SU-DHL-6 (cell line): ENCODE results near the gene IFIT1.

Experiments
- H2AFZ ChIP-seq: fragments of 200-600 bp; sonication (generic); 2 replicates; pipeline ENCODE4 v1.6.1; 2014; ENCODE audit warnings: low read depth, mild to moderate bottlenecking, moderate library complexity, mixed read lengths, antibody characterized with exemption, low read length; ENCODE audit not compliant: severe bottlenecking
- H3F3A ChIP-seq: fragments of 200-600 bp; shearing (Covaris generic); 2 replicates; pipeline ENCODE4 v1.6.0; 2016; ENCODE audit warnings: antibody characterized with exemption, mild to moderate bottlenecking; ENCODE audit not compliant: insufficient read depth
- H3K27ac ChIP-seq: fragments of 200-600 bp; sonication (generic); 2 replicates; pipeline ENCODE4 v1.5.1; 2016; ENCODE audit warnings: low read depth, mild to moderate bottlenecking, low read length, moderate library complexity, mixed read lengths
- H3K27me3 ChIP-seq: fragments of 200-600 bp; sonication (generic), shearing (Covaris generic); 2 replicates; pipeline ENCODE4 v1.6.0; 2014; ENCODE audit warnings: mild to moderate bottlenecking, low read length
- H3K36me3 ChIP-seq: fragments of 200-600 bp; sonication (generic); 2 replicates; pipeline ENCODE4 v1.6.1; 2014; ENCODE audit warnings: mild to moderate bottlenecking, low read length, mixed read lengths
- H3K4me2 ChIP-seq: fragments of 300-600, 200-600 bp; shearing (Covaris generic), sonication (generic); 2 replicates; pipeline ENCODE4 v1.6.0; 2014; ENCODE audit warnings: low read length, low read depth, mild to moderate bottlenecking; ENCODE audit not compliant: poor library complexity, severe bottlenecking
- H3K4me3 ChIP-seq: fragments of 200-600 bp; sonication (generic); 2 replicates; pipeline ENCODE4 v1.5.1; 2014; ENCODE audit warnings: antibody characterized with exemption, low read length, mild to moderate bottlenecking, mixed read lengths; ENCODE audit not compliant: insufficient read depth, poor library complexity, severe bottlenecking
- H3K79me2 ChIP-seq: fragments of 200-600 bp; sonication (generic); 2 replicates; pipeline ENCODE4 v1.6.1; 2014; ENCODE audit warnings: mild to moderate bottlenecking, low read length, moderate library complexity; ENCODE audit not compliant: insufficient read depth
- H3K9ac ChIP-seq: fragments of 200-600 bp; sonication (generic); 2 replicates; pipeline ENCODE4 v1.7.0; 2014; ENCODE audit warnings: mild to moderate bottlenecking, low read length
- H3K9me2 ChIP-seq: fragments of 200-600 bp; sonication (generic); replicated peaks from 2 replicates; pipeline ENCODE4 v1.6.1; 2014; ENCODE audit warnings: low read length; ENCODE audit not compliant: insufficient read depth
- H3K9me3 ChIP-seq: fragments of 200-600 bp; sonication (generic); 2 replicates; pipeline ENCODE4 v1.6.1; 2014; ENCODE audit warnings: low read length, mixed read lengths; ENCODE audit not compliant: insufficient read depth
- H4K20me1 ChIP-seq: fragments of 200-600 bp; sonication (generic); 2 replicates; pipeline ENCODE4 v1.6.1; 2014; ENCODE audit warnings: low read depth, mild to moderate bottlenecking, antibody characterized with exemption, low read length, moderate library complexity, mixed read lengths
- CTCF ChIP-seq: fragments of 200-600 bp; sonication (generic); IDR thresholded peaks from one replicate; pipeline ENCODE4 v1.5.1; 2017; ENCODE audit warnings: antibody characterized with exemption, mild to moderate bottlenecking, low read length, moderate library complexity; ENCODE audit not compliant: insufficient read depth, poor library complexity, severe bottlenecking
- EZH2phosphoT487 ChIP-seq: fragments of 200-600 bp; sonication (generic), shearing (Covaris generic); conservative IDR thresholded peaks from 2 replicates; pipeline ENCODE4 v1.6.1; 2018; ENCODE audit warnings: mild to moderate bottlenecking, antibody characterized with exemption, low read length, moderate library complexity, mixed read lengths

IFIT1 gene

DNA sequence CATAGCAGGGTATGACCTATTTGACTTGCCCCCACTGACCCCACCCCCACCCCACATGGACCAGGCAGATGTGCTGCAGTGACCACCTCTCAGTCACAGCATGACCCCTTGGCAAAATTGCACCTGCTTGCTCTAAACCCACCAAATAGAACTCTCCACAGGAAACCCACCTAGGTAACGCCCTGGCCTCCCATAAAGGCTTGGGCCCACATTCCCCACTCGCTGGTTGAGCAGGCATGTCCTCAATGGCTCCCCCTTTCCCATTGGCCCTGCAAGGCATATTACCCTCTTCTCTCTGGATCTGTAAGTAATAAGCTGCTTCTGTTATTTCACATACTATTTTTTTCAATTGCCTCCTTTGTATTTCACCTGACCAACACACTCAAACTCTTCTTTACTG, 2.7 kb downstream of the IFIT1 start:
- H3K9ac ChIP-seq, result no peak overlapping the region
- no peak for TF ChIP-seq EZH2phosphoT487
- TF ChIP-seq CTCF, result no peak
- H3K79me2 ChIP-seq, result no peaks in the 10 kb centered on the region
- no peak overlapping the region for H2AFZ ChIP-seq
- H4K20me1 ChIP-seq, result no peaks in the 10 kb centered on the region
- no peak overlapping the region for H3K4me3 ChIP-seq
- no peaks in the 10 kb centered on the region for H3K9me3 ChIP-seq
- no peaks in the 10 kb centered on the region for H3F3A ChIP-seq
- H3K4me2 ChIP-seq, result no peak overlapping the region
- no peaks in the 10 kb centered on the region for H3K36me3 ChIP-seq
- no peaks in the 10 kb centered on the region for H3K9me2 ChIP-seq
- H3K27me3 ChIP-seq, result no peaks in the 10 kb centered on the region
- no peak overlapping the region for H3K27ac ChIP-seq

DNA sequence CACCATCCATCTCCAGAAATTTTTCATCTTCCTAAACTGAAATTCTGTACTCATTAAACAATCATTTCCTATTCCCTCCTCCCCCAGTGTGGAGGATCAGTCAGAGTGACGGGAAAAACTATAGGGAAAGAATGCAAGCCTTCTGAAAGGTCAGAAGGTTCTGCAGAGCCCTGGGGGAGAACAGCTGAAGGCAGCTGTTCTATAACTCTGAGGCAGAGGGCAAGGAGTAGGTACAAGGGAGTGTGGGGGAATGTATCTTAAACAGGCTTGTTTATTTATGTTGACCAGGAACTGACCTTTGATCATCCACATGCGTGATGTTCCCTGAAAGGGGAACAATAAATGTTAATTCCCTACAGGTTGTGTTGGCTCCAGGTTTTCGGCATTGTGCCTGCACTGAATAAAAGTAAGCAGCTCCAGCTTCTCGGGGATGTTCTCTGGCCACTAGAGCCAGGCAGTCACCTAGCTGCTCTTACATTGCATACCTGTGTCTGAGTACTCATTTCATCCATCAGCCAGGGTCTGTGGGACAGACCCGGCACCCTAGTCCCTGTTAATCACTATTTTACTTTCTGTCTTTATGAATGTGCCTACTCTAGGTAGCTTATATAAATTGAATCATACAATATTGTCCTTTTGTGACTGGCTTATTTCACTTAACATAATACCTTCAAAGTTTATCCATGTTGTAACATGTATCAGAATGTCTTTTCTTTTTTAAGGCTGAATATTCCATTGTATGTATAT, 5.8 kb downstream of the IFIT1 start:
- no peaks in the 10 kb centered on the region for H3K9me3 ChIP-seq
- no peaks in the 10 kb centered on the region for H3K27me3 ChIP-seq
- no peaks in the 10 kb centered on the region for H3K79me2 ChIP-seq
- no peak overlapping the region for H3K27ac ChIP-seq
- H3K9ac ChIP-seq, result no peak overlapping the region
- no peak overlapping the region for H3K4me2 ChIP-seq
- no peaks in the 10 kb centered on the region for H3F3A ChIP-seq
- no peak overlapping the region for H2AFZ ChIP-seq
- H4K20me1 ChIP-seq, result no peaks in the 10 kb centered on the region
- H3K9me2 ChIP-seq, result no peaks in the 10 kb centered on the region
- no peak overlapping the region for H3K4me3 ChIP-seq
- no peaks in the 10 kb centered on the region for H3K36me3 ChIP-seq
- no peak for TF ChIP-seq CTCF
- no peak for TF ChIP-seq EZH2phosphoT487

- Histone ChIP-seq H3K79me2 (no peaks in the 10 kb centered on the region), H2AFZ (no peak overlapping the region), H3K36me3 (no peaks in the 10 kb centered on the region), H3K9ac (no peak overlapping the region), H3K9me3 (no peaks in the 10 kb centered on the region), H3K27ac (no peak overlapping the region), H4K20me1 (no peaks in the 10 kb centered on the region), H3F3A (no peaks in the 10 kb centered on the region), H3K9me2 (no peaks in the 10 kb centered on the region), H3K4me3 (no peak overlapping the region), H3K27me3 (no peaks in the 10 kb centered on the region), H3K4me2 (no peak overlapping the region)
- no peak for TF ChIP-seq EZH2phosphoT487
- no peak for TF ChIP-seq CTCF
Measured at GRCh38 chr10:89399956-89400355, 7.5 kb downstream of the IFIT1 start.
